GM12878 (cell line): ENCODE measurements around the gene POFUT1. TPM values are rescaled to one million over a fixed set of nuclear protein-coding genes. Genes with fewer than 3 reads are reported as not detected.

Experiments
- ATAC-seq: fragments of 200-7000 bp; cut with Tn5 transposase; 3 replicates; pipeline ENCODE4 v1.9.1; 2020; ENCODE audit warnings: mild to moderate bottlenecking, moderate library complexity
- BruUV-seq: library from RNA; stranded (reverse); fragments of 400-500 nt; replicated peaks from 2 replicates; lab custom pipeline; 2021; lab: Mats Ljungman, UMichigan
- CTCF ChIA-PET: fragments of 300-600 bp; sonication (Branson Sonifier 250); formaldehyde crosslinking; extraction: SDS; loops from one replicate; lab custom pipeline; 2021; ENCODE audit warnings: inconsistent platforms; lab: Yijun Ruan, JAX
- POLR2A ChIA-PET: fragments of 350-600 bp; formaldehyde crosslinking; extraction: SDS; loops from one replicate; lab custom pipeline; 2021; ENCODE audit warnings: inconsistent platforms; lab: Charles Lee
- RAD21 ChIA-PET: fragments of 300-600 bp; sonication (Branson Sonifier 250); formaldehyde crosslinking; loops from one replicate; lab custom pipeline; 2023; ENCODE audit warnings: antibody characterized with exemption; ENCODE audit not compliant: unreplicated experiment; lab: Charles Lee
- SMC1A ChIA-PET: fragments of 300-600 bp; sonication (Branson Sonifier 250); formaldehyde crosslinking; loops from one replicate; lab custom pipeline; 2023; ENCODE audit not compliant: unreplicated experiment, uncharacterized antibody; lab: Charles Lee
- DNase-seq: peaks from one replicate; pipeline ENCODE4 v3.0.0-alpha.2; 2011; ENCODE audit warnings: low read depth, low spot score
- FAIRE-seq: peaks from 3 replicates; lab custom pipeline; 2011; peaks lifted over from hg19 to GRCh38; lab: Jason Lieb, UNC
- H2AFZ ChIP-seq: 2 replicates; pipeline ENCODE4 v1.6.0; 2011; ENCODE audit warnings: low read depth, low read length, control low read depth; ENCODE audit not compliant: control insufficient read depth
- H3K27ac ChIP-seq: 2 replicates; pipeline ENCODE4 v1.5.1; 2011; ENCODE audit warnings: control low read depth; ENCODE audit not compliant: control insufficient read depth, insufficient read depth
- H3K27me3 ChIP-seq, 2 experiments: replicated peaks in 1 of 2; 2 replicates each; pipeline versions ENCODE4 v1.6.0 to v1.6.1; 2011; ENCODE audit warnings: low read length in 1 of 2; ENCODE audit not compliant: control insufficient read depth in 2 of 2, insufficient read depth in 2 of 2
- H3K36me3 ChIP-seq, 2 experiments: 2 replicates each; pipeline ENCODE4 v1.5.1; 2011; ENCODE audit warnings: low read length in 1 of 2; ENCODE audit not compliant: control insufficient read depth in 2 of 2, insufficient read depth in 2 of 2
- H3K4me1 ChIP-seq: 2 replicates; pipeline ENCODE4 v1.6.1; 2011; ENCODE audit warnings: mild to moderate bottlenecking, low read length, moderate library complexity, mixed read lengths; ENCODE audit not compliant: control insufficient read depth, insufficient read depth
- H3K4me2 ChIP-seq: 2 replicates; pipeline ENCODE4 v1.6.0; 2011; ENCODE audit warnings: control low read depth; ENCODE audit not compliant: control insufficient read depth, insufficient read depth
- H3K4me3 ChIP-seq: fragments of 200-600 bp; sonication (generic); 2 replicates; pipeline ENCODE4 v1.5.1; 2016
- H3K79me2 ChIP-seq: 2 replicates; pipeline ENCODE4 v1.6.0; 2011; ENCODE audit warnings: low read length; ENCODE audit not compliant: control insufficient read depth, insufficient read depth
- H3K9ac ChIP-seq: 2 replicates; pipeline ENCODE4 v1.8.0; 2011; ENCODE audit warnings: low read length, control low read depth, mixed read lengths; ENCODE audit not compliant: control insufficient read depth, insufficient read depth
- H3K9me3 ChIP-seq: replicated peaks from 3 replicates; pipeline ENCODE4 v1.5.1; 2011; ENCODE audit warnings: mild to moderate bottlenecking, low read length; ENCODE audit not compliant: control insufficient read depth, insufficient read depth
- H4K20me1 ChIP-seq: 2 replicates; pipeline ENCODE4 v1.6.0; 2011; ENCODE audit not compliant: control insufficient read depth, insufficient read depth
- CHD4 ChIP-seq: fragments of 200-600 bp; sonication (generic); IDR thresholded peaks from 2 replicates; pipeline ENCODE4 v1.6.1; 2016; ENCODE audit warnings: mild to moderate bottlenecking
- CUX1 ChIP-seq: IDR thresholded peaks from 2 replicates; pipeline ENCODE4 v1.6.1; 2012; ENCODE audit warnings: improper control_type of control experiment, low read depth, low read length; ENCODE audit not compliant: insufficient replicate concordance
- EZH2 ChIP-seq: IDR thresholded peaks from 2 replicates; pipeline ENCODE4 v1.6.1; 2012; ENCODE audit warnings: low read depth, mild to moderate bottlenecking, control low read depth, inconsistent platforms, low read length, borderline replicate concordance; ENCODE audit not compliant: control insufficient read depth
- IRF5 ChIP-seq: fragments of 450-650 bp; IDR thresholded peaks from 2 replicates; pipeline ENCODE4 v1.6.1; 2017; ENCODE audit warnings: borderline replicate concordance
- KLF5 ChIP-seq: fragments of 450-650 bp; IDR thresholded peaks from 2 replicates; pipeline ENCODE4 v1.6.1; 2014; ENCODE audit warnings: mild to moderate bottlenecking; ENCODE audit not compliant: partially characterized antibody
- NR2C1 ChIP-seq: fragments of 450-650 bp; IDR thresholded peaks from 2 replicates; pipeline ENCODE4 v1.6.1; 2017; ENCODE audit warnings: antibody characterized with exemption, mild to moderate bottlenecking, moderate library complexity
- RAD51 ChIP-seq: fragments of 450-650 bp; IDR thresholded peaks from 2 replicates; pipeline ENCODE4 v1.6.1; 2016; ENCODE audit warnings: moderate library complexity, mild to moderate bottlenecking, inconsistent platforms
- ZBED1 ChIP-seq: IDR thresholded peaks from 2 replicates; pipeline ENCODE4 v1.6.1; 2016; ENCODE audit warnings: borderline replicate concordance
- WGBS: methylation state at CpG from one replicate; pipeline ENCODE4 v1.1.6; 2016; ENCODE audit warnings: low lambda C conversion rate; ENCODE audit not compliant: insufficient replicate concordance, insufficient coverage; ENCODE audit errors: missing lambda C conversion rate; 5-methylcytosine and 5-hydroxymethylcytosine counted together
- in situ Hi-C: fragments of 300-500 bp; cut with MboI; formaldehyde crosslinking; loops from 9 replicates; pipeline ENCODE4 v1.14.3; 2018; ENCODE audit warnings: mixed read lengths
- intact Hi-C: fragments of 100-400 bp; cut with micrococcal nuclease; formaldehyde crosslinking; loops from one replicate; pipeline ENCODE4 v1.14.2; 2022; ENCODE audit not compliant: unreplicated experiment
- polyA plus RNA-seq, 11 experiments: library from polyadenylated mRNA; depleted of rRNA in 4 of 11; unstranded in 6 of 11; stranded (reverse) in 5 of 11; fragments of >200 nt; fragmentation: Nextera tagmentation in 4 of 11; fragmentation: Illumina TruSeq in 1 of 11; extraction: Ambion mirVana in 4 of 11; extraction: Trizol in 1 of 11; gene quantifications; 1 replicate in 1 of 11; 2 replicates in 10 of 11; pipeline versions ENCODE4 v1.2.1 to v1.2.3, GENCODE V29; 2011 to 2016; ENCODE audit warnings: inconsistent platforms in 2 of 11, missing spikeins in 2 of 11, low read depth in 1 of 11
- total RNA-seq, 4 experiments: library from RNA; depleted of rRNA in 3 of 4; stranded (reverse); fragments of >200 nt in 3 of 4; fragmentation: Illumina TruSeq in 1 of 4; extraction: Trizol in 1 of 4; gene quantifications; 2 replicates each; pipeline versions ENCODE4 v1.2.1 to v1.2.3, GENCODE V29; 2013 to 2021
- TF ChIP-seq, protein P1 (sequence below): fragments of 450-650 bp; conservative IDR thresholded peaks from 2 replicates; pipeline ENCODE4 v1.6.1; 2017; ENCODE audit warnings: mild to moderate bottlenecking, moderate library complexity
- TF ChIP-seq, protein P2 (sequence below): fragments of 450-650 bp; IDR thresholded peaks from 2 replicates; pipeline ENCODE4 v1.6.1; 2017; ENCODE audit warnings: mild to moderate bottlenecking

Gene POFUT1
- total and polyA plus RNA-seq, 10 of the 15 experiments (the other 5 are each of a cell fraction or from before 2014, with no cell fraction given) = 2.6 to 33.4 (median 23.1) TPM

DNA sequence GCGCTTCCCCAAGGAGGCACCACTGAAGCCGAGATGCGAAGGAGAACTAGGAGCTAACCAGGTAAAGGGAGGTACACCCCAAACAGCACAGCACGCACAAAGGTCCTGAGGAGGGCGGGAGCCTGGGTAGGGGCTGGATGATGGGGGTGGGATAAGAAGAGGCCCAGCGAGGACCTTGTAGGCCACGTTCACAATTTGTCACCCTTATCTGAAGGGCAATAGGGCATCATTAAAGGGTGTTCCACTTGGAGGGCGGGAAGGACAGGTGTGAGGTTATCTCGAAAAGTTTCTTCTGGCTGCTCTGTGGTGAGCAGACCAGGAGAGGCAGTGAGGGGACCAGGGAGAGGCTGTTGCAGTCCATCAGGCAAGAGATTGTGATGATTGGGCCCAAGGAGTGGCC is 25.6 kb downstream of the POFUT1 start:
- BruUV-seq = no TSS peak
- in situ Hi-C loops (no loop called here), intact Hi-C loops (no loop called here)
- Histone ChIP-seq H3K4me1 (peaks cover 10% of the 10 kb centered on the region; the same call in 1 of the 2 replicates), H3K36me3 (peaks cover 22 to 25% of the 10 kb centered on the region in 2 experiments; a peak in 3 of 4 replicates), H3K4me3 (no peak overlapping the region), H3K9ac (no peak overlapping the region), H2AFZ (no peak overlapping the region), H4K20me1 (no peaks in the 10 kb centered on the region), H3K4me2 (no peak overlapping the region), H3K27me3 (no peaks in the 10 kb centered on the region), H3K79me2 (no peaks in the 10 kb centered on the region), H3K9me3 (no peaks in the 10 kb centered on the region), H3K27ac (no peak overlapping the region)
- DNase-seq = no peak
- ChIA-PET RAD21 (interaction anchor here (0.9 to 2.7 kb wide), 7 partner anchors 28 to 126 kb away, joined by 3 to 15 read pairs (median 6); partner anchors contain the start of gene ASXL1), CTCF (interaction anchor here (1.6 kb wide), 1 partner anchor 9 kb away, joined by 4 read pairs; no protein-coding TSS in a partner anchor), POLR2A (interaction anchor here (1.4 kb wide), 2 partner anchors 23 to 52 kb away, joined by 3 to 9 read pairs; no protein-coding TSS in a partner anchor), SMC1A (interaction anchor here (1.2 to 3.1 kb wide), 4 partner anchors 10 to 53 kb away, joined by 3 to 15 read pairs (median 8); no protein-coding TSS in a partner anchor)
- no peak for FAIRE-seq
- WGBS = 96% methylated on average over 9 of the region's 9 CpGs
- ATAC-seq = no peak
- no peak for TF ChIP-seq NR2C1
- TF ChIP-seq EZH2 = no peak
- no peak for TF ChIP-seq CUX1
- TF ChIP-seq, protein P1, sequence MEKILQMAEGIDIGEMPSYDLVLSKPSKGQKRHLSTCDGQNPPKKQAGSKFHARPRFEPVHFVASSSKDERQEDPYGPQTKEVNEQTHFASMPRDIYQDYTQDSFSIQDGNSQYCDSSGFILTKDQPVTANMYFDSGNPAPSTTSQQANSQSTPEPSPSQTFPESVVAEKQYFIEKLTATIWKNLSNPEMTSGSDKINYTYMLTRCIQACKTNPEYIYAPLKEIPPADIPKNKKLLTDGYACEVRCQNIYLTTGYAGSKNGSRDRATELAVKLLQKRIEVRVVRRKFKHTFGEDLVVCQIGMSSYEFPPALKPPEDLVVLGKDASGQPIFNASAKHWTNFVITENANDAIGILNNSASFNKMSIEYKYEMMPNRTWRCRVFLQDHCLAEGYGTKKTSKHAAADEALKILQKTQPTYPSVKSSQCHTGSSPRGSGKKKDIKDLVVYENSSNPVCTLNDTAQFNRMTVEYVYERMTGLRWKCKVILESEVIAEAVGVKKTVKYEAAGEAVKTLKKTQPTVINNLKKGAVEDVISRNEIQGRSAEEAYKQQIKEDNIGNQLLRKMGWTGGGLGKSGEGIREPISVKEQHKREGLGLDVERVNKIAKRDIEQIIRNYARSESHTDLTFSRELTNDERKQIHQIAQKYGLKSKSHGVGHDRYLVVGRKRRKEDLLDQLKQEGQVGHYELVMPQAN = no peak
- TF ChIP-seq, protein P2, sequence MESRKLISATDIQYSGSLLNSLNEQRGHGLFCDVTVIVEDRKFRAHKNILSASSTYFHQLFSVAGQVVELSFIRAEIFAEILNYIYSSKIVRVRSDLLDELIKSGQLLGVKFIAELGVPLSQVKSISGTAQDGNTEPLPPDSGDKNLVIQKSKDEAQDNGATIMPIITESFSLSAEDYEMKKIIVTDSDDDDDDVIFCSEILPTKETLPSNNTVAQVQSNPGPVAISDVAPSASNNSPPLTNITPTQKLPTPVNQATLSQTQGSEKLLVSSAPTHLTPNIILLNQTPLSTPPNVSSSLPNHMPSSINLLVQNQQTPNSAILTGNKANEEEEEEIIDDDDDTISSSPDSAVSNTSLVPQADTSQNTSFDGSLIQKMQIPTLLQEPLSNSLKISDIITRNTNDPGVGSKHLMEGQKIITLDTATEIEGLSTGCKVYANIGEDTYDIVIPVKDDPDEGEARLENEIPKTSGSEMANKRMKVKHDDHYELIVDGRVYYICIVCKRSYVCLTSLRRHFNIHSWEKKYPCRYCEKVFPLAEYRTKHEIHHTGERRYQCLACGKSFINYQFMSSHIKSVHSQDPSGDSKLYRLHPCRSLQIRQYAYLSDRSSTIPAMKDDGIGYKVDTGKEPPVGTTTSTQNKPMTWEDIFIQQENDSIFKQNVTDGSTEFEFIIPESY = no peak
- TF ChIP-seq CHD4 = no peak
- TF ChIP-seq RAD51 = no peak
- TF ChIP-seq ZBED1 = no peak
- no peak for TF ChIP-seq IRF5
- TF ChIP-seq KLF5 = no peak
